A673 (cell line): ENCODE results near the gene OR4C12. TPM values are rescaled to one million over a fixed set of nuclear protein-coding genes. Genes with fewer than 3 reads are reported as not detected.
"Not testable (repeated sequence)": the region's sequence is repeated elsewhere in the genome, so short reads cannot be mapped to it uniquely, and the experiment has no call there.

Source experiments
- Bru-seq: library from RNA; stranded (reverse); fragments of 400-500 nt; gene quantifications from one replicate; lab custom pipeline; 2021; lab: Mats Ljungman, UMichigan
- BruChase-seq, 2 experiments: library from RNA; stranded (reverse); fragments of 400-500 nt; gene quantifications; one replicate each; lab custom pipeline; 2021; lab: Mats Ljungman, UMichigan
- BruUV-seq: library from RNA; stranded (reverse); fragments of 400-500 nt; replicated peaks from 2 replicates; lab custom pipeline; 2021; lab: Mats Ljungman, UMichigan
- CTCF ChIA-PET: fragments of 300-600 bp; sonication (Branson Sonifier 250); formaldehyde crosslinking; loops from one replicate; lab custom pipeline; 2022; ENCODE audit warnings: antibody characterized with exemption; lab: Charles Lee
- POLR2A ChIA-PET: fragments of 300-600 bp; sonication (Branson Sonifier 250); formaldehyde crosslinking; loops from one replicate; lab custom pipeline; 2022; ENCODE audit warnings: antibody characterized with exemption; ENCODE audit not compliant: low non-redundant PET; lab: Charles Lee
- DNase-seq: peaks from one replicate; pipeline ENCODE4 v3.0.0-alpha.2; 2015; ENCODE audit warnings: low spot score
- H3K27ac ChIP-seq: fragments of 200-600 bp; sonication (generic); 2 replicates; pipeline ENCODE4 v1.5.1; 2016; ENCODE audit warnings: mixed run types, low read depth, mild to moderate bottlenecking, mixed read lengths, antibody characterized with exemption, low read length; ENCODE audit not compliant: poor library complexity, severe bottlenecking
- H3K27me3 ChIP-seq: fragments of 200-600 bp; sonication (generic); replicated peaks from 2 replicates; pipeline ENCODE4 v1.6.1; 2017; ENCODE audit warnings: mixed run types, low read depth, mild to moderate bottlenecking, mixed read lengths, antibody characterized with exemption, low read length; ENCODE audit not compliant: insufficient read depth, poor library complexity
- H3K36me3 ChIP-seq: fragments of 200-600 bp; sonication (generic); 2 replicates; pipeline ENCODE4 v1.6.1; 2016; ENCODE audit warnings: mixed run types, mild to moderate bottlenecking, mixed read lengths, antibody characterized with exemption, low read length; ENCODE audit not compliant: insufficient read depth, poor library complexity, severe bottlenecking
- H3K4me1 ChIP-seq: fragments of 200-600 bp; sonication (generic); 2 replicates; pipeline ENCODE4 v1.6.1; 2017; ENCODE audit warnings: mixed run types, mild to moderate bottlenecking, mixed read lengths, antibody characterized with exemption, low read length; ENCODE audit not compliant: insufficient read depth, poor library complexity, severe bottlenecking
- H3K4me3 ChIP-seq: fragments of 200-600 bp; sonication (generic); 2 replicates; pipeline ENCODE4 v1.5.1; 2016; ENCODE audit warnings: low read depth, mixed run types, mild to moderate bottlenecking, mixed read lengths, low read length; ENCODE audit not compliant: poor library complexity, severe bottlenecking
- H3K9me3 ChIP-seq: fragments of 200-600 bp; sonication (generic); 2 replicates; pipeline ENCODE4 v1.6.1; 2016; ENCODE audit warnings: mixed run types, low read depth, mild to moderate bottlenecking, mixed read lengths, antibody characterized with exemption, low read length; ENCODE audit not compliant: poor library complexity, severe bottlenecking
- EZH2 ChIP-seq: fragments of 200-600 bp; sonication (generic); IDR thresholded peaks from 2 replicates; pipeline ENCODE4 v1.6.1; 2017; ENCODE audit warnings: borderline replicate concordance, low read depth, mild to moderate bottlenecking, mixed read lengths, antibody characterized with exemption, low read length; ENCODE audit not compliant: poor library complexity, severe bottlenecking
- intact Hi-C: fragments of 100-400 bp; cut with micrococcal nuclease; formaldehyde crosslinking; loops from one replicate; pipeline ENCODE4 v1.10.0; 2022; ENCODE audit not compliant: unreplicated experiment
- long read RNA-seq: library from polyadenylated mRNA; stranded (forward); transcript quantifications from one replicate; pipeline ENCODE4 v2.0.0, GENCODE V29; 2022
- total RNA-seq: library from RNA; stranded (reverse); gene quantifications from 2 replicates; pipeline ENCODE4 v1.2.3, GENCODE V29; 2021
- TF ChIP-seq, protein P1 (sequence below): fragments of 300-800, 200-600 bp; sonication (generic); conservative IDR thresholded peaks from 2 replicates; pipeline ENCODE4 v1.5.1; 2017; ENCODE audit warnings: low read depth, mild to moderate bottlenecking, antibody characterized with exemption, low read length, moderate library complexity, mixed read lengths

OR4C12 gene
- total RNA-seq (not detected in 2 replicates), Bru-seq, nascent RNA (not detected), BruChase-seq, experiment 1, labeled RNA remaining after a 2-hour chase (not detected), BruChase-seq, experiment 2, labeled RNA remaining after a 6-hour chase (not detected)
- long read RNA-seq = 0 reads

DNA sequence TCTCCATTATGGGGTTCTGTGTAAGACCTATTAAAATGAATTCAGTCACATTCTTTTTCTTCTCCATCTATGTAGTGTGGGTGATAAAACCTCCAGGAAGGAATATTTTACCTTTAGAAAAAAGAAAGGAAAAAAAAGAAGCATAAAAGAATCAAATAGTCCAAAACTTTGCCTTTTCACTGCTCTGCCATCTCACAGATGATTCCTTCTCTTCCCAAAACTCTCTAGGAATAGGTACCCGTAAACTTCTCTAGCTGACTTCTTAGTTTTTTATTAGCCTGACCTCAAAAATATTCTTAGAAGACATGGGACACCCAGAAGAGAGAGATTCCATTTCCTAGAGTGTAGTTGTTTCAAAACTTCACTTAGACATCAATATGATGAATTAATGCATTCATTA, at the start of gene OR4C12:
Gene OR4C12 (minus strand): TSS at position 101 of the 400 bp plus-strand sequence. CDS start 34 bp downstream, at position 67.
- H3K27ac ChIP-seq, H3K27me3 ChIP-seq, DNase-seq, BruUV-seq, H3K4me1 ChIP-seq, H3K4me3 ChIP-seq, CTCF ChIA-PET, H3K36me3 ChIP-seq, POLR2A ChIA-PET: not testable (repeated sequence)
- H3K9me3 ChIP-seq = peaks cover 22% of the 10 kb centered on the region
- intact Hi-C loops = loop anchor here (5.0 kb wide), 3 partner anchors 35 to 1675 kb away; partner anchors contain the start of genes OR4C45 and OR4S1

DNA sequence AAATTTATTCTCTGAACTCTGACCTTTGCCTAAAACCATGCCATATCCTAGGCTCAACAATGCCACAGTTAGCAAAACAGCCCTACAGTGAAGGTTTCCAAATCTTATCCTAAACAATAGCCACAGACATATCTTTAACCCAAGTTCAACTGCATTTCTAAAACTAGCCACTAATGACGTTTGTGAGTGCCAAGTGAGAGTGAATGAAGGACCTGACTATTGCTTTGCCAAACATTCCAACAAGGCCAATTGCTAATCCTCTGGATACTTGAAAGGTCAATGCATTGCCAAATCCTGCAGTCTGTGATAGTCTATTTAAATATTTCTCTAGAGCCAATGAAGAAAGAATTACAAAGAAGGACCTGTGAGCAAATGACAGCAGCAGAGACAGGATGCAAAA, 47.9 kb upstream of the OR4C12 start:
- no peaks in the 10 kb centered on the region for H3K27me3 ChIP-seq
- CTCF ChIA-PET = no interaction called here
- intact Hi-C loops = loop anchor here (5.0 kb wide), 1 partner anchor 48 kb away; the partner anchor contains the start of gene OR4C12
- no peak for DNase-seq
- POLR2A ChIA-PET = no interaction called here
- no peak overlapping the region for H3K4me3 ChIP-seq
- H3K9me3 ChIP-seq = peaks cover 54% of the 10 kb centered on the region
- no peaks in the 10 kb centered on the region for H3K4me1 ChIP-seq
- no peak overlapping the region for H3K27ac ChIP-seq
- TF ChIP-seq EZH2 = no peak
- TF ChIP-seq, protein P1, sequence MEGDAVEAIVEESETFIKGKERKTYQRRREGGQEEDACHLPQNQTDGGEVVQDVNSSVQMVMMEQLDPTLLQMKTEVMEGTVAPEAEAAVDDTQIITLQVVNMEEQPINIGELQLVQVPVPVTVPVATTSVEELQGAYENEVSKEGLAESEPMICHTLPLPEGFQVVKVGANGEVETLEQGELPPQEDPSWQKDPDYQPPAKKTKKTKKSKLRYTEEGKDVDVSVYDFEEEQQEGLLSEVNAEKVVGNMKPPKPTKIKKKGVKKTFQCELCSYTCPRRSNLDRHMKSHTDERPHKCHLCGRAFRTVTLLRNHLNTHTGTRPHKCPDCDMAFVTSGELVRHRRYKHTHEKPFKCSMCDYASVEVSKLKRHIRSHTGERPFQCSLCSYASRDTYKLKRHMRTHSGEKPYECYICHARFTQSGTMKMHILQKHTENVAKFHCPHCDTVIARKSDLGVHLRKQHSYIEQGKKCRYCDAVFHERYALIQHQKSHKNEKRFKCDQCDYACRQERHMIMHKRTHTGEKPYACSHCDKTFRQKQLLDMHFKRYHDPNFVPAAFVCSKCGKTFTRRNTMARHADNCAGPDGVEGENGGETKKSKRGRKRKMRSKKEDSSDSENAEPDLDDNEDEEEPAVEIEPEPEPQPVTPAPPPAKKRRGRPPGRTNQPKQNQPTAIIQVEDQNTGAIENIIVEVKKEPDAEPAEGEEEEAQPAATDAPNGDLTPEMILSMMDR = no peak
- no peaks in the 10 kb centered on the region for H3K36me3 ChIP-seq
- BruUV-seq = no TSS peak

DNA sequence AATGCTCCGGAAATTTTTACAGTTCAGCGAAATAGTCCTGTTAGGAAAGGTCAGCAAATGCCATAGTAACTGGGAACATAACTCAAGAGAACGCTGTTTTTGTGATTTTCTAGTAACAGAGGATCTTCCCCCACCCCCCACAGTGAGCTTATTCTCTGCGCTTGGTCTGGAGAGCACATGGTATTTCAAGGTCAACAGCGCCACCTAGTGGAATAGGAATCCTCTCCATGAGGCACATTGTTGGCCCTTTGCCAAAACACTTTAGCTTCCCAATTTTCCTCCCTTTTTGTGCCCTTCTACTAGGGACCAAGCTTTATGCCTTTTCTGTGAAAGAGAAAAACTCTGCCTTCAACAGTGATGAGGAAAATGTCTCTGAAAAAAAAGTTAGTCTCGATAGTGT, 13.2 kb upstream of the OR4C12 start:
- ChIA-PET CTCF (interaction anchor here (0.6 to 0.9 kb wide), 4 partner anchors 14 to 1822 kb away, joined by 3 to 6 read pairs (median 4); no protein-coding TSS in a partner anchor), POLR2A (interaction anchor here (0.6 kb wide), 1 partner anchor 10 kb away, joined by 7 read pairs; no protein-coding TSS in a partner anchor)
- peaks cover 16% of the 10 kb centered on the region for H3K9me3 ChIP-seq
- no peak overlapping the region for H3K27ac ChIP-seq
- no peaks in the 10 kb centered on the region for H3K27me3 ChIP-seq
- no TSS peak for BruUV-seq
- no peak overlapping the region for H3K4me3 ChIP-seq
- intact Hi-C loops = loop anchor here (2.0 to 10.0 kb wide), 8 partner anchors 431 to 1881 kb away; partner anchors contain the start of genes OR4B1 and OR4S1
- TF ChIP-seq, protein P1 = peak; percentile 95
- no peak for TF ChIP-seq EZH2
- H3K4me1 ChIP-seq = no peaks in the 10 kb centered on the region
- H3K36me3 ChIP-seq = no peaks in the 10 kb centered on the region
- DNase-seq = peak; percentile 96

GRCh38 chr11:49973439-49973838, 8.9 kb downstream of the OR4C12 start:
- H3K4me3 ChIP-seq, POLR2A ChIA-PET, BruUV-seq, H3K27me3 ChIP-seq, H3K27ac ChIP-seq, DNase-seq, CTCF ChIA-PET, H3K4me1 ChIP-seq, intact Hi-C loops, H3K36me3 ChIP-seq: not testable (repeated sequence)
- peaks cover 38% of the 10 kb centered on the region for H3K9me3 ChIP-seq
